DOHH2 (cell line): Measurements from ENCODE around the gene TMCO4.

Source experiments
- H3F3A ChIP-seq: fragments of 200-600 bp; sonication (generic), shearing (Covaris generic); 2 replicates; pipeline ENCODE4 v1.6.0; 2016; ENCODE audit warnings: antibody characterized with exemption, mild to moderate bottlenecking; ENCODE audit not compliant: control insufficient read depth, insufficient read depth
- H3K27ac ChIP-seq: fragments of 200-600 bp; sonication (generic); 2 replicates; pipeline ENCODE4 v1.5.1; 2014; ENCODE audit warnings: low read depth, mild to moderate bottlenecking, low read length, moderate library complexity
- H3K27me3 ChIP-seq: fragments of 200-600 bp; sonication (generic); 2 replicates; pipeline ENCODE4 v1.6.1; 2014; ENCODE audit warnings: mild to moderate bottlenecking, low read length, mixed read lengths; ENCODE audit not compliant: control insufficient read depth
- H3K36me3 ChIP-seq: fragments of 200-600 bp; sonication (generic); 2 replicates; pipeline ENCODE4 v1.6.1; 2014; ENCODE audit warnings: mild to moderate bottlenecking, low read length, moderate library complexity, mixed read lengths; ENCODE audit not compliant: control insufficient read depth
- H3K4me1 ChIP-seq: fragments of 200-600 bp; sonication (generic); 2 replicates; pipeline ENCODE4 v1.6.1; 2014; ENCODE audit warnings: mild to moderate bottlenecking, low read length, mixed read lengths; ENCODE audit not compliant: control insufficient read depth
- H3K4me2 ChIP-seq: fragments of 200-600 bp; sonication (generic); 2 replicates; pipeline ENCODE4 v1.6.0; 2014; ENCODE audit warnings: mild to moderate bottlenecking, low read length, moderate library complexity
- H3K4me3 ChIP-seq: fragments of 200-600 bp; sonication (generic); 2 replicates; pipeline ENCODE4 v1.5.1; 2014; ENCODE audit warnings: mild to moderate bottlenecking, low read length, mixed read lengths
- H3K79me2 ChIP-seq: fragments of 200-600 bp; sonication (generic); 2 replicates; pipeline ENCODE4 v1.6.1; 2014; ENCODE audit warnings: mild to moderate bottlenecking, low read length, mixed read lengths; ENCODE audit not compliant: control insufficient read depth
- H3K9me2 ChIP-seq: fragments of 200-600 bp; sonication (generic); replicated peaks from 2 replicates; pipeline ENCODE4 v1.6.1; 2014; ENCODE audit warnings: mild to moderate bottlenecking, low read length, mixed read lengths; ENCODE audit not compliant: control insufficient read depth
- H3K9me3 ChIP-seq: fragments of 200-600 bp; sonication (generic); 2 replicates; pipeline ENCODE4 v1.6.1; 2014; ENCODE audit warnings: antibody characterized with exemption, low read length, mixed read lengths; ENCODE audit not compliant: control insufficient read depth, insufficient read depth
- H4K20me1 ChIP-seq: fragments of 200-600 bp; sonication (generic); 2 replicates; pipeline ENCODE4 v1.6.0; 2014; ENCODE audit warnings: low read depth, mild to moderate bottlenecking, antibody characterized with exemption, low read length, moderate library complexity; ENCODE audit not compliant: control insufficient read depth, insufficient read depth
- EZH2phosphoT487 ChIP-seq: fragments of 200-600 bp; sonication (generic); IDR thresholded peaks from 2 replicates; pipeline ENCODE4 v1.6.1; 2017; ENCODE audit warnings: borderline replicate concordance, mild to moderate bottlenecking, antibody characterized with exemption, low read length, moderate library complexity, mixed read lengths
- TF ChIP-seq, protein P1 (sequence below): fragments of 200-600 bp; sonication (generic); IDR thresholded peaks from one replicate; pipeline ENCODE4 v1.5.1; 2014; ENCODE audit warnings: antibody characterized with exemption, mild to moderate bottlenecking, low read depth, low read length; ENCODE audit not compliant: poor library complexity, severe bottlenecking

Gene TMCO4

DNA sequence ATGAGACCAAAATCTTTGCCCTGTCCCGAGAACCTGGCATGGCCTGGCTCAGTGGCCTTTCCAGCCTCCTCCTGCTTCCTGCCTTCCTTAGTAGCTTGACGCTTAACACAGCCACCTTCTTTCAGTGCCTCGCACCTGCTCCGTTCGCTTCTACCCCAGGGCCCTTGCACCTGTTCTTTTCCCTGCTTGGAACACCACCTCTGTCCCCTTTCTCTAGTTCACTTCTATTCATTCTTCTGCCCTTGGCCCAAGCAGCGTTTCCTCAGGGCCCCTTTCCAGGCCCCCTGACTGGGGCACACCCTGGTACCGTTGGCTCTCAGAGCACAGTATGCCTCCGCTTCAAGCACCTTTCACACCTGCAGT, 144.0 kb downstream of the TMCO4 start:
- Histone ChIP-seq H3K27ac (no peak overlapping the region), H3K4me1 (peaks cover 18% of the 10 kb centered on the region), H3K27me3 (no peaks in the 10 kb centered on the region), H4K20me1 (no peaks in the 10 kb centered on the region), H3K4me3 (no peak overlapping the region), H3K9me3 (no peaks in the 10 kb centered on the region), H3K9me2 (no peaks in the 10 kb centered on the region), H3K4me2 (no peak overlapping the region), H3F3A (no peaks in the 10 kb centered on the region), H3K79me2 (no peaks in the 10 kb centered on the region), H3K36me3 (no peaks in the 10 kb centered on the region)
- TF ChIP-seq, protein P1, sequence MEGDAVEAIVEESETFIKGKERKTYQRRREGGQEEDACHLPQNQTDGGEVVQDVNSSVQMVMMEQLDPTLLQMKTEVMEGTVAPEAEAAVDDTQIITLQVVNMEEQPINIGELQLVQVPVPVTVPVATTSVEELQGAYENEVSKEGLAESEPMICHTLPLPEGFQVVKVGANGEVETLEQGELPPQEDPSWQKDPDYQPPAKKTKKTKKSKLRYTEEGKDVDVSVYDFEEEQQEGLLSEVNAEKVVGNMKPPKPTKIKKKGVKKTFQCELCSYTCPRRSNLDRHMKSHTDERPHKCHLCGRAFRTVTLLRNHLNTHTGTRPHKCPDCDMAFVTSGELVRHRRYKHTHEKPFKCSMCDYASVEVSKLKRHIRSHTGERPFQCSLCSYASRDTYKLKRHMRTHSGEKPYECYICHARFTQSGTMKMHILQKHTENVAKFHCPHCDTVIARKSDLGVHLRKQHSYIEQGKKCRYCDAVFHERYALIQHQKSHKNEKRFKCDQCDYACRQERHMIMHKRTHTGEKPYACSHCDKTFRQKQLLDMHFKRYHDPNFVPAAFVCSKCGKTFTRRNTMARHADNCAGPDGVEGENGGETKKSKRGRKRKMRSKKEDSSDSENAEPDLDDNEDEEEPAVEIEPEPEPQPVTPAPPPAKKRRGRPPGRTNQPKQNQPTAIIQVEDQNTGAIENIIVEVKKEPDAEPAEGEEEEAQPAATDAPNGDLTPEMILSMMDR: no peak
- no peak for TF ChIP-seq EZH2phosphoT487

DNA sequence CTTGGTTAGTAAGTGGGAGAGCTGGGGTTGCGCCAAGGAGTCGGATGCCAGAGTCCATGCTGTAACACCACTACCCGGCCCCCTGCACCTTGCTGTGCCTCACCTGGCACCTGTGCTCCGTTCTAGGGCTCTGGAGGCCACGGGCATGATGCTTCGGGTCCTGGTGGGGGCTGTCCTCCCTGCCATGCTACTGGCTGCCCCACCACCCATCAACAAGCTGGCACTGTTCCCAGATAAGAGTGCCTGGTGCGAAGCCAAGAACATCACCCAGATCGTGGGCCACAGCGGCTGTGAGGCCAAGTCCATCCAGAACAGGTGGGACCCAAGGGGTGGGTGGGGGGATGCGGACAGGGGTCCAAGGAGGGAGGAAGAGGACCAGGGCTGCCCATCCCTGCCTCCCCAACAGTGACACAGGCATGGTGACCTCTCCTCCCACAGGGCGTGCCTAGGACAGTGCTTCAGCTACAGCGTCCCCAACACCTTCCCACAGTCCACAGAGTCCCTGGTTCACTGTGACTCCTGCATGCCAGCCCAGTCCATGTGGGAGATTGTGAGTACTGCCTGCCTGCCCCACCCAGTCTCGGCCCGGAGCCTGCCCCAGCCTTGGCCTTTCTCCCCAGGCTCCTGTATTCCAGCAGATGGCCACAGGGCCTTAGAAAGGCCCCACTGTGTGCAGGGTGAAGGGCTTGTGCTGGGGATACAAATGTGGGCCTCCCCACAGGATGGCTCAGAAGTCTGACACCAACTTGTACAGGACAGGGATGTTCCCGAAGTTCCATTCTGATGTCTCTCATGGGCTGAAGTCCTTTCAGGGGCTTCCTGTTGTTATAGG, 144.6 kb downstream of the TMCO4 start:
- no peaks in the 10 kb centered on the region for H3K79me2 ChIP-seq
- H3K36me3 ChIP-seq: no peaks in the 10 kb centered on the region
- H3F3A ChIP-seq: no peaks in the 10 kb centered on the region
- H3K4me2 ChIP-seq: no peak overlapping the region
- no peaks in the 10 kb centered on the region for H3K9me3 ChIP-seq
- H3K9me2 ChIP-seq: no peaks in the 10 kb centered on the region
- no peaks in the 10 kb centered on the region for H4K20me1 ChIP-seq
- no peak overlapping the region for H3K4me3 ChIP-seq
- H3K27me3 ChIP-seq: no peaks in the 10 kb centered on the region
- no peak overlapping the region for H3K27ac ChIP-seq
- H3K4me1 ChIP-seq: peaks cover 18% of the 10 kb centered on the region
- TF ChIP-seq, protein P1: no peak
- TF ChIP-seq EZH2phosphoT487: no peak

DNA sequence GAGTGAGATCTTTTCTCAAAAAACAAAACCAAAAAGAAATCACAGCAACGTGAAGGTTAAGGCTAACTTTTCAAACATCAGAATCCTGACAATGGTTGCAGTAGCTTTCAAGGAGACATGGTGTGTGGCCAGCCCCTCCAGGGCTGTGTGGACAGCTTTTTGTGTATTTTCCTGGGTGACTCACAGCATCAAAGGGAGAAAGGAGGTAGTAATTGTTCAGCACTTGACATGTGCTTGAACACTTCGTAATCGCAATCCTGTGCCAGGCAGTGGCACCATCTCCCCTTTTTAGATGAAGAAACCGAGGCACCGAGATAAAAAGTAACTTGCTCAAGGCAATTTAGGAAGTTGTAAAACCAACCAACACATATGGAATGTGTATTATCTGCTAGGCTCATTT, 145.3 kb downstream of the TMCO4 start:
- Histone ChIP-seq H3K4me3 (no peak overlapping the region), H3K36me3 (no peaks in the 10 kb centered on the region), H3K27me3 (no peaks in the 10 kb centered on the region), H3K79me2 (no peaks in the 10 kb centered on the region), H3F3A (no peaks in the 10 kb centered on the region), H3K4me1 (peaks cover 15% of the 10 kb centered on the region), H4K20me1 (no peaks in the 10 kb centered on the region), H3K9me2 (no peaks in the 10 kb centered on the region), H3K9me3 (no peaks in the 10 kb centered on the region), H3K4me2 (no peak overlapping the region), H3K27ac (no peak overlapping the region)
- TF ChIP-seq EZH2phosphoT487: no peak
- TF ChIP-seq, protein P1: no peak
